Esophagus squamous epithelium (tissue), 5 donors: ENCODE results near the gene GRIP1. TPM values are rescaled to one million over a fixed set of nuclear protein-coding genes. Genes with fewer than 3 reads are reported as not detected.

Source experiments
- DNase-seq: peaks from one replicate; lab custom pipeline; 2025; lab: John Stamatoyannopoulos, UW
- H3K27ac ChIP-seq, 4 donors: fragments of 200-600 bp; sonication (generic); one replicate each; pipeline ENCODE4 v1.5.1; 2016 to 2019; ENCODE audit warnings: mild to moderate bottlenecking in 1 of 4
- H3K27me3 ChIP-seq, 4 donors: fragments of 200-600 bp; sonication (generic); 1 replicate in 3 of 4; 2 replicates in 1 of 4; pipeline versions ENCODE4 v1.5.1 to v1.6.0; 2017 to 2021; ENCODE audit warnings: antibody characterized with exemption in 1 of 4
- H3K36me3 ChIP-seq, 3 donors: fragments of 200-600 bp; sonication (generic); one replicate each; pipeline ENCODE4 v1.5.1; 2016 to 2019
- H3K4me1 ChIP-seq, 3 donors: fragments of 200-600 bp; sonication (generic); one replicate each; pipeline ENCODE4 v1.5.1; 2017 to 2019
- H3K4me3 ChIP-seq, 4 donors: fragments of 200-600 bp; sonication (generic); 1 replicate in 3 of 4; 2 replicates in 1 of 4; pipeline ENCODE4 v1.5.1; 2016 to 2019; ENCODE audit warnings: mild to moderate bottlenecking in 2 of 4, moderate library complexity in 1 of 4
- H3K9me3 ChIP-seq, 3 donors: fragments of 200-600 bp; sonication (generic); one replicate each; pipeline ENCODE4 v1.5.1; 2016 to 2019
- CTCF ChIP-seq, 6 experiments: fragments of 450-650 bp in 4 of 6; fragments of 200-600 bp in 2 of 6; sonication (generic) in 2 of 6; IDR thresholded peaks; one replicate each; pipeline ENCODE4 v1.5.1; 2016 to 2019; ENCODE audit warnings: antibody characterized with exemption in 6 of 6, mild to moderate bottlenecking in 4 of 6, moderate library complexity in 4 of 6
- POLR2A ChIP-seq, 4 donors: fragments of 450-650 bp; IDR thresholded peaks; one replicate each; pipeline ENCODE4 v1.6.1; 2017; ENCODE audit warnings: antibody characterized with exemption in 4 of 4, mild to moderate bottlenecking in 4 of 4, moderate library complexity in 3 of 4
- WGBS, 2 donors: methylation state at CpG; one replicate each; pipeline ENCODE4 v1.1.5; 2018; 5-methylcytosine and 5-hydroxymethylcytosine counted together
- intact Hi-C: fragments of 100-400 bp; cut with DNase I; formaldehyde crosslinking; loops from one replicate; pipeline ENCODE4 v1.15.0; 2022
- total RNA-seq, 4 donors: library from RNA; depleted of rRNA; stranded (reverse); fragments of >200 nt; gene quantifications; one replicate each; pipeline ENCODE4 v1.1.0, GENCODE V29; 2016
- donor health status: DM: yes; HTN: yes; CAD: no.

The GRIP1 gene
- total RNA-seq, 4 donors from 2014 or later, result 4.9 to 15.9 (median 11.0) TPM

GRCh38 chr12:66428261-66428660 lies 250.6 kb downstream of the GRIP1 start:
- no peak for TF ChIP-seq CTCF (IDR thresholded peaks at IDR 0.05)
- TF ChIP-seq POLR2A (IDR thresholded peaks at IDR 0.05), result no peak
- Histone ChIP-seq H3K4me3 (no peak overlapping the region), H3K36me3 (no peaks in the 10 kb centered on the region), H3K27me3 (no peaks in the 10 kb centered on the region), H3K27ac (no peak overlapping the region), H3K4me1 (no peaks in the 10 kb centered on the region), H3K9me3 (no peaks in the 10 kb centered on the region)
- intact Hi-C loops, result no loop called here
- DNase-seq, result no peak

- Histone ChIP-seq H3K9me3 (no peaks in the 10 kb centered on the region), H3K4me1 (no peaks in the 10 kb centered on the region), H3K4me3 (no peak overlapping the region), H3K27ac (no peak overlapping the region), H3K36me3 (no peaks in the 10 kb centered on the region), H3K27me3 (no peaks in the 10 kb centered on the region)
- 76 to 100% methylated on average over 2 of the region's 2 CpGs for WGBS, 2 donors
- no peak for DNase-seq
- TF ChIP-seq POLR2A (IDR thresholded peaks at IDR 0.05) (no peak), CTCF (IDR thresholded peaks at IDR 0.05) (no peak)
- intact Hi-C loops, result no loop called here
Observed at GRCh38 chr12:66426696-66427095, 252.2 kb downstream of the GRIP1 start.

- intact Hi-C loops, result no loop called here
- no peak overlapping the region for H3K4me3 ChIP-seq
- H3K9me3 ChIP-seq, result no peaks in the 10 kb centered on the region
- 85 to 87% methylated on average over 2 of the region's 2 CpGs for WGBS, 2 donors
- no peak overlapping the region for H3K27ac ChIP-seq
- H3K27me3 ChIP-seq, result no peaks in the 10 kb centered on the region
- DNase-seq, result no peak
- no peaks in the 10 kb centered on the region for H3K4me1 ChIP-seq
- no peaks in the 10 kb centered on the region for H3K36me3 ChIP-seq
- TF ChIP-seq CTCF (IDR thresholded peaks at IDR 0.05), result no peak
- TF ChIP-seq POLR2A (IDR thresholded peaks at IDR 0.05), result no peak
Observed at GRCh38 chr12:66423266-66423665, 255.6 kb downstream of the GRIP1 start.

GRCh38 chr12:66418908-66419307 lies 260.0 kb downstream of the GRIP1 start:
- Histone ChIP-seq H3K27ac (no peak overlapping the region), H3K4me3 (no peak overlapping the region), H3K27me3 (no peaks in the 10 kb centered on the region), H3K36me3 (no peaks in the 10 kb centered on the region), H3K9me3 (no peaks in the 10 kb centered on the region), H3K4me1 (no peaks in the 10 kb centered on the region)
- intact Hi-C loops, result no loop called here
- WGBS, 2 donors, result 81 to 94% methylated on average over 1 of the region's 1 CpG
- DNase-seq, result no peak
- TF ChIP-seq POLR2A (IDR thresholded peaks at IDR 0.05) (no peak), CTCF (IDR thresholded peaks at IDR 0.05) (no peak)

GRCh38 chr12:66417217-66417616 lies 261.7 kb downstream of the GRIP1 start:
- Histone ChIP-seq H3K9me3 (no peaks in the 10 kb centered on the region), H3K4me1 (no peaks in the 10 kb centered on the region), H3K36me3 (no peaks in the 10 kb centered on the region), H3K27me3 (no peaks in the 10 kb centered on the region), H3K4me3 (no peak overlapping the region), H3K27ac (no peak overlapping the region)
- WGBS, 2 donors, result 90 to 94% methylated on average over 1 of the region's 1 CpG
- no peak for TF ChIP-seq CTCF (IDR thresholded peaks at IDR 0.05)
- no peak for TF ChIP-seq POLR2A (IDR thresholded peaks at IDR 0.05)
- no peak for DNase-seq
- intact Hi-C loops, result no loop called here
